Hematopoietic multipotent progenitor cell treated with erythropoietin and hydrocortisone succinate and interleukin-3 and kit ligand, for 17 days (in vitro differentiated cells): ENCODE data around the gene SPPL2B.
A peak's percentile ranks its signal among the peaks of the same experiment; 100 is the strongest.
"Not testable (repeated sequence)": the region's sequence is repeated elsewhere in the genome, so short reads cannot be mapped to it uniquely, and the experiment has no call there.

Source experiments
- DNase-seq: peaks from one replicate; pipeline ENCODE4 v3.0.0-alpha.2; 2015; ENCODE audit warnings: low spot score

SPPL2B gene

DNA sequence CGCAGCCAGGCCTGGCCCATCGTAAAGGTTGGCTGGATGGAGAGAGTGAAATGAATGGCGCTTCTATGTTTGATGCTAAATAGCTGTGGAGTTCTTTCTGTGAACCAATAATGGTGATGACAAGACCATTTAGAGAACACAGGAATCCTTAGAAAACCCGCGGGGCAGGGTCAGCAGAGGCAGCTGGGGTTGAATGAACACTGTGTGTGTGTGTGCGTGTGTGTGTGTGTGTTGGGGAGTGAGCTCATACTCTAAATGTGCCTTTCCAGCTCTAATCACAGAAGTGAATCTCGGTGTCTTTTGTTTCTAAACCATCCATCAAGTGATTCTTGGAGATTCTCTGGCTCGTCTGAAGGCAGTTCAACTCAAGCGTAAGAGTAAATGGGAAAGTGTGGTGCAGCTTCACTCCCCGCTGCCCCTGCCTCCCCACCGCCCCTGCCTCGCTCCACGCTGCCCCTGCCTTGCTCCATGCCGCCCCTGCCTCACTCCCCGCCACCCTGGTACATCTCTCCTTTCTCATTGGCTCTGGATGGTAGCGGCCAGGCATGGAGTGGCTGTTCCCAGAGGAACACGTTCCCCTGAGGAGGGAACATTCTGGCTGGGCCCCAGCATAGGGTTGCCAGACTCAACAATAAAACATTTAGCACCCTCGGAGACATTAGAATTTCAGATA is 52.8 kb downstream of the SPPL2B start:
- DNase-seq: no peak

- DNase-seq: no peak
Observed at GRCh38 chr19:2382530-2383222, 54.2 kb downstream of the SPPL2B start.

- no peak for DNase-seq
Observed at GRCh38 chr19:2385053-2385721, 56.7 kb downstream of the SPPL2B start.

GRCh38 chr19:2387367-2388288 is 59.1 kb downstream of the SPPL2B start:
- DNase-seq: no peak

GRCh38 chr19:2389594-2389993 is 61.1 kb downstream of the SPPL2B start:
- DNase-seq: no peak

GRCh38 chr19:2391118-2391725 is 62.7 kb downstream of the SPPL2B start:
- peak; percentile 76 for DNase-seq

DNA sequence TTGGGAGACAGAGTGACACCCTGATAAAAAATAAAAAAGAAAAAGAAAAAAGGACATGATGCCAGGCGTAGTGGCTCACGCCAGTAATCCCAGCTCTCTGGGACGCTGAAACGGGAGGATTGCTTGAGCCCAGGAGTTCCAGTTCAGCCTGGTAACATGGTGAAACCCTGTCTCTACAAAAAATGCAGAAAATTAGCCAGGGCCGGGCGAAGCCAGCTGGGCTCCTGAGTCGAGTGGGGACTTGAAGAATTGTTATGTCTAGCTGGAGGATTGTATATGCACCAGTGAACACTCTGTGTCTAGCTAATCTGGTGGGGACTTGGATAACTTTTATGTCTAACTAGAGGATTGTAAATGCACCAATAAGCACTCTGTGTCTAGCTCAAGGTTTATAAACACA is 63.9 kb downstream of the SPPL2B start:
- no peak for DNase-seq

DNA sequence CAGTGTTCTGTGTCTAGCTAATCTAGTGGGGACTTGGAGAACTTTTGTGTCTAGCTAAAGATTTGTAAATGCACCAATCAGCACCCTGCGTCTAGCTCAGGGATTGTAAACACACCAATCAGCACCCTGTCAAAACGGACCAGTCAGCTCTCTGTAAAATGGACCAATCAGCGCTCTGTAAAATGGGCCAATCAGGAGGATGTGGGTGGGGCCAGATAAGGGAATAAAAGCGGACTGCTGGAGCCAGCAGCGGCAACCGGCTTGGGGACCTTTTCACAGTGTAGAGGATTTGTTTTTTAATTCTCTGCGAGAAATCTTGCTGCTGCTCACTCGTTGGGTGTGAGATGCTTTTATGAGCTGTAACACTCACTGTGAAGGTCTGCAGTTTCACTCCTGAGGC is 64.4 kb downstream of the SPPL2B start:
- not testable (repeated sequence) for DNase-seq

- no peak for DNase-seq
Observed at GRCh38 chr19:2394054-2394441, 65.6 kb downstream of the SPPL2B start.

DNA sequence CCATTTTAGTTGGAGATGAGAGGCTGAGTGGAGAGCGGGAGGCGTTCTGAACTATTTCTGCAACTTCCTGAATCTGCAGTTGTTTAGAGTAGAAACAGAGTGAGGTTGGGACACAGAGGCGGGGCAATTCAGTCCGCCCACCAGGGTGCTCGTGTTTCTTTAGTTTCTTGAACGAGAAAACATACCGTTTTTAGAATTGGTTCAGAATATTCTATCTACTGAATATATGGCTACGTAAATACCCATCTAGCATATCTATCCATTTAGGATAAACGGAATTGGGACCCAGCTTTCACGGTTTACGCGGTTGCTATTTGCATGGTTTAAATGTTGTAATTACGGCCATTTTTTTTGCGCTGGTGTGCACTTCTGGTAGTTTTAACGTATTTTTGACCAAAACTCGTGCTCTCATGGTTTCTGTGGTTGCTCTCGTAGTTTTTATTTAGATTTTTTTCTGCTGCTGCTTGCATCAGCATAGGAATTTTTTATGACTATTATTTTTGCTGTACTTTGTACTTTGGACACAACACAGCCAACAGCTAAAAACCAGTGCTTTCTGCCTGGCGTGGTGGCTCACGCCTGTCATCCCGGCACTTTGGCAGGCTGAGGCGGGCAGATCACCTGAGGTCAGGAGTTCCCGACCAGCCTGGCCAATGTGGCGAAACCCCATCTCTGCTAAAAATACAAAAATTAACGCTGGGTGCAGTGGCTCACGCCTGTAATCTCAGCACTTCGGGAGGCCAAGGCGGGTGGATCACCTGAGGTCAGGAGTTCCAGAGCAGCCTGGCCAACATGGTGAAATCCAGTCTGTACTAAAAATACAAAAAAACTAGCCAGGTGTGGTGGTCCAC is 66.2 kb downstream of the SPPL2B start:
- no peak for DNase-seq

- not testable (repeated sequence) for DNase-seq
Observed at GRCh38 chr19:2395293-2395829, 66.9 kb downstream of the SPPL2B start.

- DNase-seq: not testable (repeated sequence)
Observed at GRCh38 chr19:2397173-2397572, 68.7 kb downstream of the SPPL2B start.

DNA sequence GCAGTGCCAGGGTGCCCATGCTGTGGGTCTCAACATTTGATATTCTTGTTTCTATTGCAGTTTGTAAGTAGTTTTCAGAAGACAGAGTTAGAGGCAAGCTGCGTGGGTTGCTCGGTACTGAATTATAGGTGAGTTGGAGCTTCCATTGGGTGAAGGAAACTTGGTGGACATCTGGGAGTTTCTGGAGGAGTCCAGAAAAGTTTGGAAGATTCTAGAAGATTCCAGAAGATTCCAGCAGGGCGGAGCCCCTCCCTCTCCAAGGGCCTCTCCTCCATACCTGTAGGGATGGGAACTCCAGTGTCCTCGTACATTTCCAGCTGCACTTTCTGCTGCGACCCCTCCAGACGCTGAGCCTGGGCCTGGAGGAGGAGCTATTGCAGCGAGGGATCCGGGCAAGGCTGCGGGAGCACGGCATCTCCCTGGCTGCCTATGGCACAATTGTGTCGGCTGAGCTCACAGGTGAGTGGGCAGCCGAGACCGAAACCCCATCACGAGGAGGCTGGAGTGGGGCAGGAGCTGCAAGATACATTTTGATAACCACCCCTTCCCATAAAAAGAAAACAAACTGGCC is 70.3 kb downstream of the SPPL2B start:
- no peak for DNase-seq

- no peak for DNase-seq
Observed at GRCh38 chr19:2399582-2399981, 71.1 kb downstream of the SPPL2B start.
